Suprapubic skin (tissue), 4 donors: ENCODE measurements around the gene DSE. TPM values are rescaled to one million over a fixed set of nuclear protein-coding genes. Genes with fewer than 3 reads are reported as not detected.

ENCODE experiments used
- DNase-seq, 2 donors: peaks; one replicate each; pipeline ENCODE4 v3.0.0-alpha.2; 2019; ENCODE audit warnings: low spot score in 2 of 2
- H3K27ac ChIP-seq: fragments of 200-600 bp; sonication (generic); one replicate; pipeline ENCODE4 v1.5.1; 2019
- H3K27me3 ChIP-seq: fragments of 200-600 bp; sonication (generic); one replicate; pipeline ENCODE4 v1.5.1; 2019
- H3K36me3 ChIP-seq: fragments of 200-600 bp; sonication (generic); one replicate; pipeline ENCODE4 v1.5.1; 2019
- H3K4me1 ChIP-seq: fragments of 200-600 bp; sonication (generic); one replicate; pipeline ENCODE4 v1.5.1; 2019
- H3K4me3 ChIP-seq: fragments of 200-600 bp; sonication (generic); one replicate; pipeline ENCODE4 v1.5.1; 2019; ENCODE audit warnings: mild to moderate bottlenecking
- H3K9me3 ChIP-seq: fragments of 200-600 bp; sonication (generic); one replicate; pipeline ENCODE4 v1.5.1; 2019
- EP300 ChIP-seq: sonication (generic); formaldehyde crosslinking; IDR thresholded peaks from one replicate; pipeline ENCODE4 v1.6.1; 2017; ENCODE audit warnings: antibody characterized with exemption
- POLR2A ChIP-seq, 2 donors: fragments of 450-650 bp; IDR thresholded peaks; one replicate each; pipeline ENCODE4 v1.6.1; 2017; ENCODE audit warnings: antibody characterized with exemption in 2 of 2, mild to moderate bottlenecking in 2 of 2, moderate library complexity in 2 of 2
- POLR2AphosphoS5 ChIP-seq, 3 donors: sonication (generic); formaldehyde crosslinking; IDR thresholded peaks; one replicate each; pipeline ENCODE4 v1.6.1; 2017; ENCODE audit warnings: antibody characterized with exemption in 3 of 3
- WGBS: methylation state at CpG from one replicate; pipeline ENCODE4 v1.1.5; 2018; 5-methylcytosine and 5-hydroxymethylcytosine counted together
- total RNA-seq, 4 donors: library from RNA; depleted of rRNA; stranded (reverse); fragments of >200 nt; gene quantifications; one replicate each; pipeline ENCODE4 v1.1.0, GENCODE V29; 2016
- TF ChIP-seq, protein P1 (sequence below), 2 donors: fragments of 200-600 bp in 1 of 2; fragments of 450-650 bp in 1 of 2; sonication (generic) in 1 of 2; IDR thresholded peaks; one replicate each; pipeline ENCODE4 v1.5.1; 2016 to 2019; ENCODE audit warnings: antibody characterized with exemption in 2 of 2, mild to moderate bottlenecking in 1 of 2, moderate library complexity in 1 of 2

The DSE gene
- total RNA-seq, 4 donors from 2014 or later = 36.0 to 40.0 (median 37.2) TPM

DNA sequence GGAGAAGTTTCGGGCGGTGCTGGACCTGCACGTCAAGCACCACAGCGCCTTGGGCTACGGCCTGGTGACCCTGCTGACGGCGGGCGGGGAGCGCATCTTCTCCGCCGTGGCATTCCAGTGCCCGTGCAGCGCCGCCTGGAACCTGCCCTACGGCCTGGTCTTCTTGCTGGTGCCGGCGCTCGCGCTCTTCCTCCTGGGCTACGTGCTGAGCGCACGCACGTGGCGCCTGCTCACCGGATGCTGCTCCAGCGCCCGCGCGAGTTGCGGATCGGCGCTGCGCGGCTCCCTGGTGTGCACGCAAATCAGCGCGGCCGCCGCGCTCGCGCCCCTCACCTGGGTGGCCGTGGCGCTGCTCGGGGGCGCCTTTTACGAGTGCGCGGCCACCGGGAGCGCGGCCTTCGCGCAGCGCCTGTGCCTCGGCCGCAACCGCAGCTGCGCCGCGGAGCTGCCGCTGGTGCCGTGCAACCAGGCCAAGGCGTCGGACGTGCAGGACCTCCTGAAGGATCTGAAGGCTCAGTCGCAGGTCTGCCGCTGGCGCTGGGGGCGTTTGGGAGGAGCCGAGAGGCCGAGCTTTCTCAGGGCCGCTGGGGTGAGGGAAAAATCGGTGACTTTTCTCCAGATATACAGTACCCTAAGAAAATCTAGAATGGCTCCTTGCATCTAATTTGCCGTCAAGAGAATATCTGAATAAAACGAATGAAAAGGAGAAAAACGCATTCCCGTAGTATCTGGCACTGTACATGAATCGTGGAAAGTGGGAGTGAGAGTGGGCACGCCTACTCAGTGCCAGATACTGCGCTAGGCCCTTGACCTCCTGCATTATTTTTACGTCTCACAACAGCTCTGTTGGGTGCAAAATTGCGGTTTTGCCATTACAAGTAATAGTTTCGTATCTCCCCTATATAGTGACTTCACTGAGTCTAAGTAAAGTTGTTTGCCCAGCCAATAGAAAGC, 91.5 kb downstream of the DSE start:
- H3K27ac ChIP-seq = peak overlapping the region; percentile 1
- WGBS = 24% methylated on average over 32 of the region's 84 CpGs
- H3K9me3 ChIP-seq = no peaks in the 10 kb centered on the region
- peaks cover 34% of the 10 kb centered on the region for H3K27me3 ChIP-seq
- peak; percentile 71 to 76 for DNase-seq
- H3K4me1 ChIP-seq = peaks cover 11% of the 10 kb centered on the region
- H3K4me3 ChIP-seq = peak overlapping the region; percentile 47
- no peaks in the 10 kb centered on the region for H3K36me3 ChIP-seq
- TF ChIP-seq POLR2A (IDR thresholded peaks at IDR 0.05) (no peak), POLR2AphosphoS5 (IDR thresholded peaks at IDR 0.05) (no peak), EP300 (no peak)
- TF ChIP-seq, protein P1, sequence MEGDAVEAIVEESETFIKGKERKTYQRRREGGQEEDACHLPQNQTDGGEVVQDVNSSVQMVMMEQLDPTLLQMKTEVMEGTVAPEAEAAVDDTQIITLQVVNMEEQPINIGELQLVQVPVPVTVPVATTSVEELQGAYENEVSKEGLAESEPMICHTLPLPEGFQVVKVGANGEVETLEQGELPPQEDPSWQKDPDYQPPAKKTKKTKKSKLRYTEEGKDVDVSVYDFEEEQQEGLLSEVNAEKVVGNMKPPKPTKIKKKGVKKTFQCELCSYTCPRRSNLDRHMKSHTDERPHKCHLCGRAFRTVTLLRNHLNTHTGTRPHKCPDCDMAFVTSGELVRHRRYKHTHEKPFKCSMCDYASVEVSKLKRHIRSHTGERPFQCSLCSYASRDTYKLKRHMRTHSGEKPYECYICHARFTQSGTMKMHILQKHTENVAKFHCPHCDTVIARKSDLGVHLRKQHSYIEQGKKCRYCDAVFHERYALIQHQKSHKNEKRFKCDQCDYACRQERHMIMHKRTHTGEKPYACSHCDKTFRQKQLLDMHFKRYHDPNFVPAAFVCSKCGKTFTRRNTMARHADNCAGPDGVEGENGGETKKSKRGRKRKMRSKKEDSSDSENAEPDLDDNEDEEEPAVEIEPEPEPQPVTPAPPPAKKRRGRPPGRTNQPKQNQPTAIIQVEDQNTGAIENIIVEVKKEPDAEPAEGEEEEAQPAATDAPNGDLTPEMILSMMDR (IDR thresholded peaks at IDR 0.05) = no peak

DNA sequence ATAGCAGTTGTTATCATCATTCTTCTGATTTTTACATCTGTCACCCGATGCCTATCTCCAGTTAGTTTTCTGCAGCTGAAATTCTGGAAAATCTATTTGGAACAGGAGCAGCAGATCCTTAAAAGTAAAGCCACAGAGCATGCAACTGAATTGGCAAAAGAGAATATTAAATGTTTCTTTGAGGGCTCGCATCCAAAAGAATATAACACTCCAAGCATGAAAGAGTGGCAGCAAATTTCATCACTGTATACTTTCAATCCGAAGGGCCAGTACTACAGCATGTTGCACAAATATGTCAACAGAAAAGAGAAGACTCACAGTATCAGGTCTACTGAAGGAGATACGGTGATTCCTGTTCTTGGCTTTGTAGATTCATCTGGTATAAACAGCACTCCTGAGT, 92.6 kb downstream of the DSE start:
- 91% methylated on average over 4 of the region's 4 CpGs for whole genome bisulfite sequencing
- no peak for DNase-seq

DNA sequence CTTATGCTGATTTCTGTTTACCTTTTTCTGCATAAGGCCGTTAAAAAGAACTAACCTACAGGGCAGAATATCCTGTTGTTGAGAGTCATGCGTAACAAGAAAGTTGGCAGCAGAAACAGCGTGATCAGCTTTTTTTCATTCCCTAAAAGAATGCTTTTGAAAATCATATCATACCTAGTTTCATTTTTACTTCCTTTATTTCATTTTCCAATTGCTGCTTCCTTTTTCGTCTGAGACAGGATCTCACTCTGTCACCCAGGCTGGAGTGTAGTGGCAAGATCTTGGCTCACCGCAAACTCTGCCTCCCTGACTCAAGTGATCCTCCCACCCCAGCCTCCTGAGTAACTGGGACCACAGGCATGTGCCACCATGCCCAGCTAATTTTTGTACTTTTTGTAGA, 94.5 kb downstream of the DSE start:
- no peaks in the 10 kb centered on the region for H3K36me3 ChIP-seq
- H3K4me1 ChIP-seq = peaks cover 11% of the 10 kb centered on the region
- TF ChIP-seq, protein P1 (IDR thresholded peaks at IDR 0.05) = no peak
- DNase-seq = no peak
- no peak overlapping the region for H3K27ac ChIP-seq
- peaks cover 28% of the 10 kb centered on the region for H3K27me3 ChIP-seq
- no peak overlapping the region for H3K4me3 ChIP-seq
- H3K9me3 ChIP-seq = no peaks in the 10 kb centered on the region
- WGBS = 57% methylated on average over 5 of the region's 5 CpGs

More for the DNA sequence above, 92.6 kb downstream of the DSE start:
- Histone ChIP-seq H3K9me3 (no peaks in the 10 kb centered on the region), H3K27me3 (peaks cover 34% of the 10 kb centered on the region), H3K36me3 (no peaks in the 10 kb centered on the region), H3K4me3 (no peak overlapping the region), H3K27ac (no peak overlapping the region), H3K4me1 (peaks cover 11% of the 10 kb centered on the region)
- TF ChIP-seq EP300 (no peak), POLR2AphosphoS5 (IDR thresholded peaks at IDR 0.05) (no peak), POLR2A (IDR thresholded peaks at IDR 0.05) (no peak)
- TF ChIP-seq, protein P1 (IDR thresholded peaks at IDR 0.05) = no peak

DNA sequence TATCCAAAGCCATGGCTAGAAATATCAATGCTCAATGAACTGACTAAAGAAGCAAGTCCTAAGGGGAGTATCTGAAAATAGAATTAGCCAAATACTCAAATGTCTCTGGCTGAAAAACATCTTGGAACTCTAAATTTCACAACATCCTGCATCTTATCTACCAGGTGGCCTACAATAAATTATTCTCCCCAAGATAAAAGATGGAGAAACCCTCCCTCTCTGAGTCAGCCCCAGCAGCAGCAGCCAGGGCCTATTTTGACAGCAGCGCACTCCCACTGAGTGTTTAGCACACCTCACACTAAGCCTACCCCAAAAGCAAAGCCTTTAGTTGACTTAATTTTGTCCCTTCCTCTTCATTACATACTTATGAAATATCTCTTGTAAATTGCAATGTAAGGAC, 96.3 kb downstream of the DSE start:
- Histone ChIP-seq H3K9me3 (no peaks in the 10 kb centered on the region), H3K4me1 (peaks cover 5% of the 10 kb centered on the region), H3K27ac (no peak overlapping the region), H3K27me3 (peaks cover 24% of the 10 kb centered on the region), H3K36me3 (no peaks in the 10 kb centered on the region), H3K4me3 (no peak overlapping the region)
- 82% methylated on average over 1 of the region's 1 CpG for WGBS
- DNase-seq = no peak
- TF ChIP-seq, protein P1 (IDR thresholded peaks at IDR 0.05) = no peak
- TF ChIP-seq POLR2AphosphoS5 (IDR thresholded peaks at IDR 0.05) (no peak), EP300 (no peak), POLR2A (IDR thresholded peaks at IDR 0.05) (no peak)

DNA sequence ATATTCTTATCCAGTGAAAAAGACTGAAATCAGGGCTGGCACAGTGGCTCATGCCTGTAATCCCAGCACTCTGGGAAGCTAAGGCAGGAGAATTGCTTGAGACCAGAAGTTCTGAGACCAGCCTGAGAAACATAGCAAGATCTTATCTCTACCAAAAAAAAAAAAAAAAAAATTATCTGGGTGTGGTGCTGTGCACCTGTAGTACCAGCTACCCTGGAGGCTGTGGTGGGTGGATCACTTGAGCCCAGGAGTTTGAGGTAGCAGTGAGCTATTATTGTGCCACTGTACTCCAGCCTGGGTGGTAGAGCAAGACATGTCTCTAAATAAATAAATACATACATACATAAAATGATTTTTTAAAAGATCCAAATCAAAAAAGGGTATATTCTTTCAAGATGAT, 96.8 kb downstream of the DSE start:
- DNase-seq = no peak
- Histone ChIP-seq H3K27ac (no peak overlapping the region), H3K4me1 (peaks cover under 1% of the 10 kb centered on the region), H3K27me3 (peaks cover 19% of the 10 kb centered on the region), H3K4me3 (no peak overlapping the region), H3K9me3 (no peaks in the 10 kb centered on the region), H3K36me3 (no peaks in the 10 kb centered on the region)
- no peak for TF ChIP-seq POLR2A (IDR thresholded peaks at IDR 0.05)
- no peak for TF ChIP-seq EP300
- TF ChIP-seq, protein P1 (IDR thresholded peaks at IDR 0.05) = no peak
